ENCODE data around the gene ERG.

Gene ERG

DNA sequence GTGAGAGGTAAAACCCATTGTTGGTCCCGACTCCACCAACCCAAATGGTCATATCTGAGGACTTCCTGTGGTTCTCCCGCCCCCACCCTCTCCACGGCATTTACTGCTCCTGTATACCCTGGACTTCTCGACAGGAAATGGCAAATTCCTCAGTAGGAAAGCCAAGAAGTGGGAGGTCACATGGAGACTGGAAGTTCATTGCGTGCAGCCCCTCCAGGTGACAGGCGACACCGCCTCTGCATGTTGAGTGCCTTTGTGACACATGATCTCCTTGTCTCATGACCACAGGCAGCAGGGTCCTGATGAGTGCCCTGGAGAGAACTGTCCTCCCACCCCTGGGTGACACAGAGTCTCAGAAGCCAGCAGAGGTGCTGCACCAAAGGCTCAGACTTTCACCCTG lies 24.2 kb downstream of the ERG start:
- no peak for DNase-seq (ENCODE audit: low read depth in 2 of 2)

DNA sequence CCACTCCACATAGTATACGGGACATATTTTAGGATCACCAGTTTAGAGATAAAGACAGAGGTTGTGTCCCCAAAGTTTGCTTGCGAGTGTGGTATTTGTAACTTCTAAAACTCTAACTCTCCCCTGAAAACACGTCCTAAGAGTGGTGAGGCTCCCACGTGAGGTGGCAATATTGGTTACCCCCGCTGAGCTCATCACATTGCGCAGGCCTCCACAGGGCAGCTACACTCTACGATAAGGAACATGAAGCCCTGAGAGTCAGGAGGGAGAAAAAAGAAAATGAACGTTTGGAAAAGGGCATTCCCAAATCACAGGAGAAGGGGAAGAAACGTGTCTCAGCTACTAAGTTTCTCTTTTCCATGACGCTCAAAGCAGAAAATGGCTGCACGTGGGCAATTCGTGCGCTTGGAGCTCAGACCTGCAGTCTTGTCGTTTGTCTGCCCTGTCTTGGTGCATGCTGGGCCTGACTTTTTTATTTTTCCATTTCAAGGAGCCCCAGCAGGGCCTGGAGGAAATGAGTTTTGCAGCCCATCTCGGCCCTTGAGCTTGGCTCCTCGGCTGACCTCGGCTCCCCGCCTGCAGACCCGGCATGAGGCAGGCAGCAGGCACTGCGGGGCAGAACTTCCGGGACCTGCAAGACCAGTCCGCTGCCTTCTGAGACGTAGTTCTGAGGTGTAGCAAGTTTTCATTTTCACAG lies 25.7 kb downstream of the ERG start:
- no peak for DNase-seq (ENCODE audit: low read depth in 2 of 2)

DNA sequence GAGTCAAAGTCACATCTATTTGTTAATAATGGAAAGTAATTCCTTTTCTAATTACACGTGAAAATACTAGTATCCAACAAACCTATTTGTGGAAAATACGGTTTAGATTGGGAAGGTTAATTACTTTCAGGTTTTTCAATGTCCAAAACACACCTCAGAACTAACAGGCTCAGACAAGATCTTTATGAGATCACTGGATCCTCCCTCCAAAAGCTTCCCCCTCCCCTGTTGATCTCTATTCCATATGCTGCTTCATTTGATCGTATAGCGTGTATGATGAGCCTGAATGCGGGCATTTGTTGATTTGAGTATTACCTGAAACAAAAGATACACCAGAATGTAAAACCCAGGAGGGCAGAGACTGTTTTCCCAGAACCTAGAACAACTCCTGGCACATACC lies 26.5 kb downstream of the ERG start:
- no peak for DNase-seq (ENCODE audit: low read depth in 2 of 2)

DNA sequence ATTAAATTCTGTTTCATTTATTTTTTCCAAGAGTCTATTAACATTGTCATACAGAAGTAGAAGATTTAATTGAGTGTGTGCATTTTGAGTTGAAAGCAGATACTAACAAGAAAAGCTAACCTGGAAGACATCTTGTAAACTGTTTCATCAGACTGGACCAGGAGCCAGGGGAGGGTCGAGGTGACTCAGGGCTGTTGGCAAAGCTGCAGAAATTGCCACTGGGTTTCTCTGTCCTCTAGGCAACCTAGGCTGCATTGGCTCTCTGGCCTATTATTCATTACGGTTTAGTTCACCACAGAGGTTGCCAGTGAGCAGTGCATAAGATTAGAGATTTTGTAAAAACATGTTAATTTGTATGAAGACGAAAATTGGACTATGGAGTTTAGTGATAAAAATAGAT lies 27.5 kb downstream of the ERG start:
- DNase-seq (ENCODE audit: low read depth in 2 of 2): no peak

DNA sequence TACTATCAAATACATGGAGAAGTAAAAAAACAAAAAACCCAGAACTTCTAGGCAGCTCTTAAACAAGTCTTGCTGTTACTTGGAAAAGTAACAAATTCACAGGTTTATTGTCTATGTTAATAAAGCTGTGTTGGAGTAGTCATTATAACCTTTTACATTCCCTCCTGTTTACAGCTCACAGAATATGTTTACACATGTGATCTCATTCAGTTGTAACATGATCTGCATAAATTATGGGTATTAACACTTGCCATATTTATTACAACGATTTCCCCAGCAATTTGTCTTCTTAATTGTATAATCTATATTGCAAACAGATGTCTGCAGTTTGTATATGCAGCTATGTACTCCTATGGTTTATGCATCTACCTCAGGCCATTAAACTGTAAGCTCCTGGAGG lies 28.6 kb downstream of the ERG start:
- DNase-seq (ENCODE audit: low read depth in 2 of 2): no peak

DNA sequence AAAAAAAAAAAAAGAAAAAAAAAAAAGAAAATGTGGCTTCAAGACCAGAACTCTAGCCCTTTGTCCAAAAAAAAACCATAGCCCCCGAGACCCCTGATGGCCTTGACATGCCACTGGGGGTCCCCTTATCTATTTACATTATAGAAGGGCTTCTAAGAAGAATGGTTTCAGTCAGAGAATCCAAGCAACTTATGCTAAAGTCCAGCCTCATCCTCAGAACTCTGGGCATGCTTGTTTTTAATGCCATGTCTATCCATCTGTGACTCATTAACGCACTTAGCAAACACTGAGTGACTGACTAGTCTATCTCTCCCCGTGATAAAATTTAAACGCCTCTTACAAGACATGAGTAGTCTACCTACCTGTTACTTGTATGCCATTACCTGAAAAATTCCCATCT lies 29.3 kb downstream of the ERG start:
- DNase-seq (ENCODE audit: low read depth in 2 of 2): no peak

DNA sequence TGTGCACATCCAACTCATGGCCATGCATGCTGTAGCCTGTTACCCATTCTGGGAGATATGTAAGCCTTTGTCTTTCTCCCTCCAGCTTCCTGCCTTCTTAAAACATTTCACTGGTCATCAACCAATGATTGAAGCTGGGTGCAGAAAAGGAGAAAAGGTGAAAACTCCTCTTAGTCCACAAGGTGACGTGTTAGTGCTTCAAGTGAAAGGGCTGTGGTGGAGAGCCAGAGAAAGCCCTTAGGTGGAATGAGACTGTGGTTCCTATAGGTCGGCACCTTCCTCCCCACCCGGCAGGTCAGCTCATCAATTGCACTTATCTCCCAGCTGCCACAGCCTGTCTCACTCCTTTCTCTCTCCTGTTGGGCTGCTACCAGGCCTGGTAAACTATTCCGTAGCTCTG lies 30.4 kb downstream of the ERG start:
- DNase-seq (ENCODE audit: low read depth in 2 of 2): no peak

DNA sequence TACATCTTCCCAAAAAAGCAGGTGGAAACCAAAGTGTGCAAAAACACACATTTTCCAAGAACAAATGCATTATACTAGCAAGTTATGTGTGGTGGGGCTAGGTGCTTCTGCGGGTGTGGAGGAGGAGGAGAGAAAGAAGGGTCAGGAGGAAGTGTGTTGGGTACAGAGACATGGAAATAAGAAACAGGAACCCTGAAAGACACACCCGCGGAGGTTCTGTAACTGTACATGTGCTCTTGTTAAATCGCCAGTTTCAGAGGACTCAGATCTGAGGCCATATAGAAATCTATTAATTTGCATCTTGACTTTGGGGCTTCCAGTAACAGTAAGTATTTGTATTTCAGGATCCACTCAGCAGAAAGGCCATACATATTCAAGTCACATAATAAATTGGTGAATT lies 30.9 kb downstream of the ERG start:
- DNase-seq (ENCODE audit: low read depth in 2 of 2): no peak

DNA sequence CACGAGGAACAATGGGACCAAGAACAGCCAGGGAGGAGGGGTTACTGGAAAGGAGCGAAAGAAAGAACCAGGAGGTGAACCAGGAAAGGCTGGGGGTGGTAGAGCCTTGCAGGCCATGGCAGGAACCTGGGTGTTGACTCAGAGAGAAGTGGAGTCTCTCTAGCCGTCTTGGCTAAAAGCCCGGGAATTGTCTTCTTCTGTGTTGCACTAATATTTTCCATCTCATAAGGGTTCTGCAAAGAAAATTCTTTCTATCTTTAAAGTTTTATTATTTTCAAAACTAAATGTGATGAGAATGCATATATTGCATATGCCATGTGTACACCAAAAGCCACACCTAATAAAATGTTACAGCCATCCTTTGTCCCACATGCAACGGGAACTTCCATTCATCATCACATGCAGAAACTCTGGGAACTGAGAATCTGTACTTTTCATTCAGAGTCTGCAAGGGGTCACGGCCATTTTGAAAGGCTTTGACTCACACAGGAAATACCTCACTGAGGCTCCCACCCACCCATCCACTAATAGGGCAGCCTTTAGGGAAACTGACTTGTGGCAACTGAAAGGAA lies 38.0 kb downstream of the ERG start:
- peak in 1 of 2 experiments; percentile 44 for DNase-seq (ENCODE audit: low read depth in 2 of 2)

DNA sequence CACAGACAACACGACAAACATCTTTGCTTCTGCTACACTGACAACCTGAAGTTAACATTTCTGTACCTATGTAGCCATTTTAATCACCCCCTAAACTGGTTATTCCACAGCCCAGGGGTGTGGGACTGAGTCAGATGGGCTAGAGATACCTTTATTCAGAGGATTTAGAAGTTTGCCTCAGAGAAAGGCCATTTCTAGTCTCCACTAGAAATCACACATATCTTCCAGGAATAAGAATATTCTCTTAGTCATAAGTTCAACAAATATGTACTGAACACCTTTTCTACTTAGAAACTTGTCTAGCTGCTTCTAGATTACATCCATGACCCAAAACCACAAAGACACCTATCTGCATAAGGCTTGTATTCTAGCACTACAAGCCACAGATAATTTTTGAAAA lies 38.8 kb downstream of the ERG start:
- DNase-seq (ENCODE audit: low read depth in 2 of 2): no peak

DNA sequence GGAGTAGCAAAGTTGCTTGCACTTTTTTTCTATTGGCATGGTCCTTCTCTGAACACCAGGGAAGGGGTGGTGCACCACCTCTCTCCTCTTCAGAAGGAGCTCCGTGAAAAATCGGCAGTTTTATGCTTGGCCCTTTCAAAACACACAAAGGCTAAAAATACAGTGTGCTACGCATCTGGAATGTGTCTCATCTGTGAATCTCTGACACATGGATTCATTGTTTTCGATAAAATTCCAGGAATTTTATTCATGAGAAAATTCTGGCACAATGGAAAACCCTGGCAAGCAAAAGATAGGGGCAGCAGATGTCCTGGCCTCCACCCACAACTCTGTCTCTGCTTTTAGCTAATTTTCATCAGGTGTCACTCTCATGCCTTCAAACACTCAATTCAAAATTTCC lies 42.9 kb downstream of the ERG start:
- no peak for DNase-seq (ENCODE audit: low read depth in 2 of 2)

DNA sequence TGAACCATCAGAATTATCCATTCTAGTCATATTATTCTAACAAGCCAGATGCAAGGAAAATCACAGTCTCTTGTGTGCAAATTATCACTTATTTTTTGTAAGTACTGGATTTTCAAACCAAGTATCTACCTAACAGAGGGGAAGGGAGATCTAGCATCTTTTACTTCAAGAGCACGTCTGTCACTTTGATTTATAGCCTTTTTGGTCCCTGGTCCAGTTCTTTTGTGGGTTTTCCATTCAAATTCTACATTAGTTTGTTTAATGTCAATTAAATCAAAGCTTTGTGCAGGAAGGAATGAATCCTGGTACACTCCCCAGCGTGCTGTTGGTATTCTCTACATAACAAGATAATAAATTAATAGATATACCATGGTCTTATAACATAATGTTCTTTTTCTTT lies 43.6 kb downstream of the ERG start:
- no peak for DNase-seq (ENCODE audit: low read depth in 2 of 2)

DNA sequence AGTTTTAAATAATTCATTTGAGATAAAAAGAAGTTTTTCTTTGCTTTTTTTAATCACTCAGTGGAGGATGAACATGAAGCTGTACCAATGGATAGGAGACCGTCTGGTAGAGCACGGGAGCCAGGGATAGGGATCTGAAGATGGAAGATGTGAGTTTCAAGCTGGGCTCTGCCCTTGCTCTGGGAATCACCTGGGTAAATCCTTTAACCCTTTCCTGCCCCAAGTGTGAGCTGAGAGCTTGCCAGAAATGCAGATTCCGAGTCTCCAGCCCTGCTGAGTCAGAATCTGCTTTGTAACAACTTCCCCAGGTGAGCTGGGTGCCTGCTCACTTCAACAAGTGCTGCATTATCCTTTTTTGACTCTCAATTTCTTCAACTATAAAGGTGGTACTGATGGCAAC lies 44.1 kb downstream of the ERG start:
- no peak for DNase-seq (ENCODE audit: low read depth in 2 of 2)

DNA sequence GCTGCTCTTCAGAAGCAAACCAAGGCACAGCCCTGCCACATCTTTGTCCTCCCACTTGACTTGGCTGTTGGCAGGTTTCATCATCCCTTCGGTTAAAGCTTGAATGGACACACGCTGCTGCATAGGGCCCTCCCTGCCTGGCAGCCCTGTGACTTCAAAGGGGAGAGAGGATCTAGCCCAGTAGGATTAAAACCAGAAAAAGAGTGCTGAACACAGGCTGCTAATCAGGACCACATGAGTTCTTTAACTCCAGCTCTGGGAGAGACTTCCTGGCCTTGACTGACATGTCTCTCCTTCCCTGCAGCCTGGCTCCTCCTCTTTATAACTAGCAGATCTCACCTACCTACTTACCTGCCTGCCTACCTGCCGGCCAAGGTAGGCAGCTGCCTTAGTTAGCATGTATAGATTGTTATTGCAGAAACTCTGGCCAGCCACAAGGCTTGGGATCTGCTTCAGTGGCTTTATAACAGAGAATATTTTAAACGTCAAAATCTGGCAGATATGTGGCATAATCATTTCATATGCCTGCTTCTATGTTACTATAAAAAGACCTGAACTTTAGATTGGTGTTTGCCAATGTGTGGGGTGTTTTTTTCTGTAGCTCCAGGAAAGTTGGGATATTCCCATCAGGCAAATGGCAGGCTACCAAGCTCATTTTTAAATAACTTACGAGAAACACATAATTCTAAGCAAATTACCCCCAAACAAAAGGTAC lies 49.4 kb downstream of the ERG start:
- DNase-seq (ENCODE audit: low read depth in 2 of 2): peak in 1 of 2 experiments; percentile 34

DNA sequence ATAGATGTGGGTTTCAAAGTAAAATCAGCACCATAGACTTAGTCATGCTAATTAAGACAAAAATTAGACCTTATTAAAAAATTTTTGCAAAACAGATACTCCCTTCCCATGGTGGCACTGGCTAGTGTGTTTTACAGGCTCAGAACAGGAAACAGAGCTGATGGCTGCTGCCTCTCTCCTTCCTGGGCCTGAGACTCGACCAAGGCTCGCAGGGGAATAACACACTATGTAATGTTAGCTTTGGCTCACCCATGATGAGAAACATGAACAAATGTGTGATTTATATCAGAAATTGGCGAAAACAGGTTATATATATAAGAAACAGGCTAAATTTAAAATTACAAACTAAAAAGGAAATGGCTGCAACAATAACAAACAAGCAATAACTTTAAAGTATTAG lies 50.7 kb downstream of the ERG start:
- DNase-seq (ENCODE audit: low read depth in 2 of 2): no peak

DNA sequence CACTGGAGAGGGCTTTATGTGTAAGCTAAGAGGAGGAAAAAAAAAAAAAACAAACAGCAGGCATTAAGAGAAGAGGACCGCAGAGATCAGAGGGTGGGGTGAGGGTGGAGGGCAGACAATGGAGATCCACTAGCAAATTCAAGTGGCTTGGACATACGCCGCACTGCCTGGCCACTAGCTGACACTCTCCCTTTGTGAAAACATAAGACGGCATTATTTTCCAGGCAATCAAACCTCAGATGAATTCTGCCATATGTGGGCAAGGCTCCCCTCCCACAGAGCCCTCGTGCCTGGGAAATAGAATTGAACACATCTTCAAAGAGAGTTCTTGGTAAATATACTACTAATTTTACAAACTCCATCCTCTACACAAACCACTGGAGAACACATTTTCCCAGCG lies 53.6 kb downstream of the ERG start:
- DNase-seq (ENCODE audit: low read depth in 2 of 2): no peak

DNA sequence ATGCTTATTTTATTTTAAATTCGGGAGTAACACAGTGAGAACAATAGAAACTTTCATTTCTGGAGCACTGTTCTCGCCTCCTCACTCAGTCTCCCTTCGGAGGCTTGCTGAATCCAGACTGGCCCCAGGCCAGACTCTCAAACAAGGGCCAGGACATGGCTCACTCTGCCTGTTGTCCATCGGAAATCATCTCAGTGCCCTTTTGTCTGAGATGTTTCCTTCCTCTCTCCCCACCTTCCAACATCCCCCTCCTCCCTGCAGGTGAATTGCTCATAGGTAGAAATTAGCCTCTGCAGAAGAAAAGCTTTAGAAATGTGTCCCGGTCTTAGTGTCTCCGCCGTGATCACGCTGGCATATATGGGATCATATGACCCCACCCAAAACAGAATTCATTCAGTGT lies 55.2 kb downstream of the ERG start:
- DNase-seq (ENCODE audit: low read depth in 2 of 2): no peak

DNA sequence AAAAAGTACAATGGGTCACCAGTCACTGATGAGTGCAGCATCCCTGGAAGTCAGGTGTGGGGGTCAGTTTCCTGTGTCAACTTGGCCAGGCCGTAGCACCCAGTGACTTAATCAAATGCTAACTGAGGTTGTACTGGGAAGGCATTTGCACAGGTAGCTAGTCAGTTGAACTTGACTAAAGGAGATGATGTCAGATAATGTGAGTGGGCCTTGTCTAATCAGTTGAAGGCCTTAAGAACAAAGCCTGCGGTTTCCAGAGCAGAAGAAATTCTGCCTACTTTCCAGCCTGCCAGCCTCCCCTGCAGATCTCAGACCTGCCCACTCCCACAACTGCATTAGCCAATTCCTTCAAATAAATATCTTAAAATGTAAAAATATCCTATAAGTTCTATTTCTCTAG lies 57.1 kb downstream of the ERG start:
- no peak for DNase-seq (ENCODE audit: low read depth in 2 of 2)

DNA sequence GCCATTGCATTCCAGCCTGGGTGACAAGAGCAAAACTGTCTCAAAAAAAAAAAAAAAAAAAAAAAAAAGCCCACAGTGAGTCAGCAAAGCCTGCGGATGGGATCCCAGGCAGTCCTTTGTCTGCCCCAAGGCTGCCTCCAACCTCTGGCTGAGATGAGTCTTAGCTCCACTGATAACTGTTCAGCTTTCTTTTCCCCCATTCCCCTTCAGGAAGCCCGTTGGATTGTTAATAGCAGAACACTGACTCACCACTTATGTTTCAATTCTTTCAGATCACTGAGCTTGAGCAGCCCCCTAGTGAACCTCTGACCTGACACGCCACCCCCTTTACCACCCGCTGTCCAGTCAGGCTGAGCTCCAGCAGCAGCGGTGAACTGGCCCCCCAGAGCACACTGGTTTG lies 57.5 kb downstream of the ERG start:
- DNase-seq (ENCODE audit: low read depth in 2 of 2): peak; percentile 80 to 81

DNA sequence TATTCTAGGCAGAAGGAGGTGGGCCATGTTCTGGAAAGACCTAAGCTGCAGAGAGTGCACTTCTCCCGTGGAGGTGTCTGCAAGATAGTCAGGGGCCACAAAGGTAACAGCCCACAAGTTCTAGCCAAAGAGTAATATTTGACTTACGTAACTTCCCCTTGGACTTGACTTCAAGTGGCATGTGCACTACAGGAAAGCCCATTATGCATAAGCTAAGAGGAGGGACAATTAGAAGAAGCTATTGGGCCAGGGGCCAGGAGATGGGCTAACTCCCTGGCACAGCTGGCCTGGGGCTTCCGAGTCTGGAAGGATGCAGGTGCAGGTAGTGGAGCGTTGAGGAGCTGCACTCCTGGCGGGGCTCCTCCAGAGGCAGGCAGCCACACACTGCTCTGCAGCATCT lies 58.3 kb downstream of the ERG start:
- no peak for DNase-seq (ENCODE audit: low read depth in 2 of 2)

DNA sequence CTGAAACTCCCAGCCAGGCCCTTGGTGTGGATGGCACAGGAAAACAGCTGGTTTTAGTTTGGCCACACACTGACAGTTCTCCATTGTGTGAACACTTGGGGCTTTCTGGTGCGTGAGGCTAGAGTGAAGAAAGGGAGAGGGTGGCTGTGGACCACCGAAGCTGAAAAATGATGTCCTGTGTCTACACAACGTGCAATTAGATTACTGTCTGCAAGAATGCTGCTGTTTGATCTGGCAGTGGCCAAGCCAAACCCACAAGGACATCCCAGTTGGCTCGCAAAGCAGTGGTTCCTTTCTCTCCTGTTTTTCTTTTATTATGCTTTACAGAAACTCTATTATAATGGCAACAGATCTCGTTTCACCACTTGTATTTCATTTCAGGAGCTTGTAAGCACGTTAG lies 58.9 kb downstream of the ERG start:
- DNase-seq (ENCODE audit: low read depth in 2 of 2): no peak

DNA sequence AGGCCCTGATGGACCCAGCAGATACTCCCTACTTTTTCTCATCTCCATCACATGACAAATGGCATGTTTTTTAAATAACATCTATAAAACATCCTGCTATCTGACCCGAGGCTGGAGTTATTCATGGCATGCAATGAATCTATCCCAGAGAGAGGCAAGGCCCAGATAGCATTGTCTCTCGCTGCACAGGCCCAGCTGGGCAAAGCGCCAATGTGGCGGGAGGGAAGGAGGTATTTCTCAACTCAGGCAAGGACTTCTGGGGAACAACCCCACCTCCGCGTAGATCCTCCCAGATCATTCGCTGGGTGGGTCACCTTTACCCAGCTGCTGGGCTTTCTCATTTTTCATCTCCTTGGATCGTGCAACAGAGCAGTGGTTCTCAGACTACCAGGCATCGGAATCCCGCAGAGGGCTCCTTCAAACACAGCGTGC lies 59.8 kb downstream of the ERG start:
- DNase-seq (ENCODE audit: low read depth in 2 of 2): peak; percentile 72 to 76

DNA sequence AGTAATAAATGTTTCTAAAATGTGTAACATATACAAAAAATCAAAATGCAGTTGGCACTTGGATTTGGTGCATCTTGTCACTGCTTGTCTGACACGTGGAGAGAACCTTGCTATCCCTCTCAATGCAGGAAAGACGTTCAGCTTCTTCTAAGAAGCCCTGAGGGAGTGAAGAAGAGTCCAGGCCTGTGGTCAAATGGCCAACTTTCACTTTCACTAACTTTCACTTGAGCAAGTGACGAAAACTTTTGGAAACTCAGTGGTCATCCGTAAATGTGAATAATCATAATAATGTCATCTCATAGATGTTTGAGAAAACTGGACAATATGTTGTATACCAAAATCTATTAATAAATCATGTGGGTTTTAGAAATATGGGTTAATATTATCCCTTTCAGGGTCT lies 61.9 kb downstream of the ERG start:
- DNase-seq (ENCODE audit: low read depth in 2 of 2): no peak

Data from fibroblast of skin of left quadriceps (primary cell).